ENCODE data around the gene SVBP.

DNA sequence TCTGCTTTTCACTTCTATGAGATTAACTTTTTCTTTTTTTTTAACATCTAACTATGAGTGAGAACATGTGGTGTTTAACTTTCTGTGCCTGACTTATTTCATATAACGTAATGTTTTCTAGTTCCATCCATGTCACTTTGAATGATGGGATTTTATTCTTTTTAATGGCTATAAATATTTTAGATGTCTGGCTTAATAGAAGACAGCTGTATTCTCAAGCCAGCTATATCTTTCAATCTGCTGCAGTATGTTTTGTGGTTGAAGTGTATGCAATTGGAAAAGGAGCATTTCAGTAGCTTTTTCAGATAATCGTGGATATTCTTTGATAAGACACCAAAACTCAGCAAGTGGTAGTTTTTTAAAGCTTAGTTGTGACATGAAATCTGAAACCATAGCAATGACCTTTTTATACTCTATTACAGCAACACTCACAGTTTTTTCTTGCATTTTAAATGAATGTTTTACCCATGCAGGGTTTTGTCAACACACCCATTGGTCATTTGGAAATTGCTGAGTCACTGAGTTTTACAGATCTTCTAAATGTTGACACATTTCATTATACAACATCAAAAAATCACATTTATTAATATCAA is 5.7 kb upstream of the SVBP start:
- TF ChIP-seq, protein P1, sequence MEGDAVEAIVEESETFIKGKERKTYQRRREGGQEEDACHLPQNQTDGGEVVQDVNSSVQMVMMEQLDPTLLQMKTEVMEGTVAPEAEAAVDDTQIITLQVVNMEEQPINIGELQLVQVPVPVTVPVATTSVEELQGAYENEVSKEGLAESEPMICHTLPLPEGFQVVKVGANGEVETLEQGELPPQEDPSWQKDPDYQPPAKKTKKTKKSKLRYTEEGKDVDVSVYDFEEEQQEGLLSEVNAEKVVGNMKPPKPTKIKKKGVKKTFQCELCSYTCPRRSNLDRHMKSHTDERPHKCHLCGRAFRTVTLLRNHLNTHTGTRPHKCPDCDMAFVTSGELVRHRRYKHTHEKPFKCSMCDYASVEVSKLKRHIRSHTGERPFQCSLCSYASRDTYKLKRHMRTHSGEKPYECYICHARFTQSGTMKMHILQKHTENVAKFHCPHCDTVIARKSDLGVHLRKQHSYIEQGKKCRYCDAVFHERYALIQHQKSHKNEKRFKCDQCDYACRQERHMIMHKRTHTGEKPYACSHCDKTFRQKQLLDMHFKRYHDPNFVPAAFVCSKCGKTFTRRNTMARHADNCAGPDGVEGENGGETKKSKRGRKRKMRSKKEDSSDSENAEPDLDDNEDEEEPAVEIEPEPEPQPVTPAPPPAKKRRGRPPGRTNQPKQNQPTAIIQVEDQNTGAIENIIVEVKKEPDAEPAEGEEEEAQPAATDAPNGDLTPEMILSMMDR (IDR thresholded peaks at IDR 0.05), result no peak
- no peak for TF ChIP-seq EZH2 (IDR thresholded peaks at IDR 0.05; ENCODE audit: borderline replicate concordance, insufficient read depth, low read depth, low read length, poor library complexity, severe bottlenecking)
